Measurements from ENCODE around the gene MYMK.
A peak's percentile ranks its signal among the peaks of the same experiment; 100 is the strongest.

MYMK gene

GRCh38 chr9:133485531-133486260 is 39.1 kb downstream of the MYMK start:
- no peaks in the 10 kb centered on the region for H3K9me3 ChIP-seq (ENCODE audit: insufficient read depth, low read length, severe bottlenecking)
- no peaks in the 10 kb centered on the region for H3K36me3 ChIP-seq (ENCODE audit: insufficient read depth, low read length)
- H3K27me3 ChIP-seq (ENCODE audit: insufficient read depth, low read length, poor library complexity), result no peaks in the 10 kb centered on the region
- H2AFZ ChIP-seq (ENCODE audit: low read depth, low read length), result peak overlapping the region; percentile 74
- H3K79me2 ChIP-seq (ENCODE audit: insufficient read depth, low read length), result no peaks in the 10 kb centered on the region
- H3K4me2 ChIP-seq (ENCODE audit: insufficient read depth, low read length), result peak overlapping the region; percentile 59
- peaks cover 7% of the 10 kb centered on the region for H3K4me1 ChIP-seq (ENCODE audit: insufficient read depth, low read length)
- peak; percentile 30 for DNase-seq
- peak overlapping the region; percentile 46 for H3K9ac ChIP-seq (ENCODE audit: low read depth, low read length)
- peak overlapping the region in 1 of 2 experiments; percentile 34; a peak in 1 of 4 replicates for H3K4me3 ChIP-seq (ENCODE audit: low read depth in 1 of 2, low read length in 2 of 2)
- H3K27ac ChIP-seq (ENCODE audit: low read length), result peak overlapping the region; percentile 52; the same call in 1 of the 2 replicates
- no peaks in the 10 kb centered on the region for H4K20me1 ChIP-seq (ENCODE audit: insufficient read depth, low read length)
- ATAC-seq (ENCODE audit: insufficient read depth, low read depth), result peak; percentile 60
- no peak for TF ChIP-seq CTCF (IDR thresholded peaks at IDR 0.05; ENCODE audit: borderline replicate concordance, extremely low read depth, low read length, poor library complexity, severe bottlenecking)
- TF ChIP-seq EZH2 (IDR thresholded peaks at IDR 0.05; ENCODE audit: borderline replicate concordance, low read depth, low read length, severe bottlenecking), result no peak

- Histone ChIP-seq H3K36me3 (ENCODE audit: insufficient read depth, low read length) (no peaks in the 10 kb centered on the region), H4K20me1 (ENCODE audit: insufficient read depth, low read length) (no peaks in the 10 kb centered on the region), H3K27ac (ENCODE audit: low read length) (no peak overlapping the region), H3K4me2 (ENCODE audit: insufficient read depth, low read length) (no peak overlapping the region), H3K79me2 (ENCODE audit: insufficient read depth, low read length) (no peaks in the 10 kb centered on the region), H2AFZ (ENCODE audit: low read depth, low read length) (no peak overlapping the region), H3K27me3 (ENCODE audit: insufficient read depth, low read length, poor library complexity) (no peaks in the 10 kb centered on the region), H3K9me3 (ENCODE audit: insufficient read depth, low read length, severe bottlenecking) (no peaks in the 10 kb centered on the region), H3K9ac (ENCODE audit: low read depth, low read length) (no peak overlapping the region), H3K4me3 (ENCODE audit: low read depth in 1 of 2, low read length in 2 of 2) (no peak overlapping the region), H3K4me1 (ENCODE audit: insufficient read depth, low read length) (peaks cover 9% of the 10 kb centered on the region)
- ATAC-seq (ENCODE audit: insufficient read depth, low read depth) (no peak), DNase-seq (no peak)
- no peak for TF ChIP-seq CTCF (IDR thresholded peaks at IDR 0.05; ENCODE audit: borderline replicate concordance, extremely low read depth, low read length, poor library complexity, severe bottlenecking)
- no peak for TF ChIP-seq EZH2 (IDR thresholded peaks at IDR 0.05; ENCODE audit: borderline replicate concordance, low read depth, low read length, severe bottlenecking)
Measured at GRCh38 chr9:133484671-133485437, 39.9 kb downstream of the MYMK start.

GRCh38 chr9:133483611-133484010 is 41.1 kb downstream of the MYMK start:
- TF ChIP-seq EZH2 (IDR thresholded peaks at IDR 0.05; ENCODE audit: borderline replicate concordance, low read depth, low read length, severe bottlenecking) (no peak), CTCF (IDR thresholded peaks at IDR 0.05; ENCODE audit: borderline replicate concordance, extremely low read depth, low read length, poor library complexity, severe bottlenecking) (no peak)
- Histone ChIP-seq H4K20me1 (ENCODE audit: insufficient read depth, low read length) (no peaks in the 10 kb centered on the region), H3K4me1 (ENCODE audit: insufficient read depth, low read length) (peaks cover 19% of the 10 kb centered on the region), H3K9ac (ENCODE audit: low read depth, low read length) (no peak overlapping the region), H3K4me3 (ENCODE audit: low read depth in 1 of 2, low read length in 2 of 2) (no peak overlapping the region), H3K27me3 (ENCODE audit: insufficient read depth, low read length, poor library complexity) (no peaks in the 10 kb centered on the region), H3K36me3 (ENCODE audit: insufficient read depth, low read length) (no peaks in the 10 kb centered on the region), H3K9me3 (ENCODE audit: insufficient read depth, low read length, severe bottlenecking) (no peaks in the 10 kb centered on the region), H3K4me2 (ENCODE audit: insufficient read depth, low read length) (no peak overlapping the region), H3K79me2 (ENCODE audit: insufficient read depth, low read length) (0 out of 2 replicates have a peak, but pooled peaks cover 1% of the 10 kb centered on the region), H2AFZ (ENCODE audit: low read depth, low read length) (no peak overlapping the region), H3K27ac (ENCODE audit: low read length) (no peak overlapping the region)
- DNase-seq, result no peak
- ATAC-seq (ENCODE audit: insufficient read depth, low read depth), result no peak

All from DND-41 (cell line).